Loucy (cell line): ENCODE measurements around the gene PHOSPHO2.

Experiments used
- CTCF ChIP-seq: fragments of 200-600 bp; sonication (generic); conservative IDR thresholded peaks from 2 replicates; pipeline ENCODE4 v1.5.1; 2014; ENCODE audit warnings: mild to moderate bottlenecking, antibody characterized with exemption, low read length
- EZH2phosphoT487 ChIP-seq: fragments of 200-600 bp; IDR thresholded peaks from 2 replicates; pipeline ENCODE4 v1.6.1; 2018; ENCODE audit warnings: antibody characterized with exemption, mild to moderate bottlenecking, moderate library complexity, borderline replicate concordance

GRCh38 chr2:169659320-169659719 is 34.9 kb upstream of the PHOSPHO2 start:
- TF ChIP-seq CTCF (no peak), EZH2phosphoT487 (no peak)
